ENCODE measurements around the gene TTC4. TPM values are rescaled to one million over a fixed set of nuclear protein-coding genes. Genes with fewer than 3 reads are reported as not detected.

TTC4 gene
- total RNA-seq, 2 experiments from 2014 or later: 7.3 to 7.6 TPM

- Mint-ChIP-seq H3K27ac (no peak overlapping the region), H3K36me3 (ENCODE audit: low read depth) (peaks cover 93% of the 10 kb centered on the region), H3K4me3 (no peak overlapping the region), H3K4me1 (ENCODE audit: low read depth) (peaks cover 6% of the 10 kb centered on the region), H3K27me3 (no peaks in the 10 kb centered on the region), H3K9me3 (no peaks in the 10 kb centered on the region)
- no peak for TF ChIP-seq CTCF (IDR thresholded peaks at IDR 0.05)
- DNase-seq (no peak), ATAC-seq (ENCODE audit: poor library complexity) (no peak)
- H3K4me3 ChIP-seq (ENCODE audit: low read length): no peak overlapping the region
- intact Hi-C loops (cut with DNase I, micrococcal nuclease): no loop called here
- no peaks in the 10 kb centered on the region for H3K9me3 ChIP-seq (ENCODE audit: control insufficient read depth in 1 of 2, insufficient read depth in 1 of 2, low read length in 2 of 2)
- H3K4me1 ChIP-seq (ENCODE audit: insufficient read depth, low read length): no peaks in the 10 kb centered on the region
- H3K36me3 ChIP-seq (ENCODE audit: insufficient read depth, low read length): peaks cover 77% of the 10 kb centered on the region
- H3K27ac ChIP-seq (ENCODE audit: low read depth in 1 of 2, low read length in 2 of 2): no peak overlapping the region
- CTCF ChIA-PET: no interaction called here
- POLR2A ChIA-PET: interaction anchor here (1.5 kb wide), 1 partner anchor 9 kb away, joined by 5 read pairs; the partner anchor contains the start of gene TTC4
- H3K27me3 ChIP-seq (ENCODE audit: control insufficient read depth in 1 of 2, insufficient read depth in 2 of 2, low read length in 2 of 2): no peaks in the 10 kb centered on the region
Measured at GRCh38 chr1:54724771-54725170, 9.1 kb downstream of the TTC4 start.

- no peak overlapping the region for H3K27ac Mint-ChIP-seq
- no peaks in the 10 kb centered on the region for H3K27me3 Mint-ChIP-seq
- Histone ChIP-seq H3K36me3 (ENCODE audit: insufficient read depth, low read length) (peaks cover 84% of the 10 kb centered on the region), H3K9me3 (ENCODE audit: control insufficient read depth in 1 of 2, insufficient read depth in 1 of 2, low read length in 2 of 2) (no peaks in the 10 kb centered on the region), H3K27me3 (ENCODE audit: control insufficient read depth in 1 of 2, insufficient read depth in 2 of 2, low read length in 2 of 2) (no peaks in the 10 kb centered on the region), H3K4me1 (ENCODE audit: insufficient read depth, low read length) (no peaks in the 10 kb centered on the region), H3K4me3 (ENCODE audit: low read length) (no peak overlapping the region), H3K27ac (ENCODE audit: low read depth in 1 of 2, low read length in 2 of 2) (no peak overlapping the region)
- ATAC-seq (ENCODE audit: poor library complexity) (no peak), DNase-seq (no peak)
- CTCF ChIA-PET: no interaction called here
- no peaks in the 10 kb centered on the region for H3K9me3 Mint-ChIP-seq
- no peak overlapping the region for H3K4me3 Mint-ChIP-seq
- no peak for TF ChIP-seq CTCF (IDR thresholded peaks at IDR 0.05)
- H3K4me1 Mint-ChIP-seq (ENCODE audit: low read depth): no peaks in the 10 kb centered on the region
- intact Hi-C loops (cut with DNase I, micrococcal nuclease): no loop called here
- POLR2A ChIA-PET: no interaction called here
- H3K36me3 Mint-ChIP-seq (ENCODE audit: low read depth): peaks cover 88% of the 10 kb centered on the region
Measured at GRCh38 chr1:54728027-54728426, 12.4 kb downstream of the TTC4 start.

- no peaks in the 10 kb centered on the region for H3K9me3 Mint-ChIP-seq
- Histone ChIP-seq H3K9me3 (ENCODE audit: control insufficient read depth in 1 of 2, insufficient read depth in 1 of 2, low read length in 2 of 2) (no peaks in the 10 kb centered on the region), H3K27ac (ENCODE audit: low read depth in 1 of 2, low read length in 2 of 2) (no peak overlapping the region), H3K4me3 (ENCODE audit: low read length) (no peak overlapping the region), H3K4me1 (ENCODE audit: insufficient read depth, low read length) (no peaks in the 10 kb centered on the region), H3K36me3 (ENCODE audit: insufficient read depth, low read length) (peaks cover 69% of the 10 kb centered on the region), H3K27me3 (ENCODE audit: control insufficient read depth in 1 of 2, insufficient read depth in 2 of 2, low read length in 2 of 2) (no peaks in the 10 kb centered on the region)
- POLR2A ChIA-PET: no interaction called here
- ATAC-seq (ENCODE audit: poor library complexity) (no peak), DNase-seq (no peak)
- no peak overlapping the region for H3K4me3 Mint-ChIP-seq
- H3K4me1 Mint-ChIP-seq (ENCODE audit: low read depth): no peaks in the 10 kb centered on the region
- no peak for TF ChIP-seq CTCF (IDR thresholded peaks at IDR 0.05)
- intact Hi-C loops (cut with DNase I, micrococcal nuclease): no loop called here
- peaks cover 79% of the 10 kb centered on the region for H3K36me3 Mint-ChIP-seq (ENCODE audit: low read depth)
- no peaks in the 10 kb centered on the region for H3K27me3 Mint-ChIP-seq
- H3K27ac Mint-ChIP-seq: no peak overlapping the region
- CTCF ChIA-PET: no interaction called here
Measured at GRCh38 chr1:54736685-54737084, 21.0 kb downstream of the TTC4 start.

Measured in CD4-positive, alpha-beta T cell (primary cell).